ENCODE measurements around the gene GMEB2.
"Not testable (repeated sequence)": the region's sequence is repeated elsewhere in the genome, so short reads cannot be mapped to it uniquely, and the experiment has no call there.

Gene GMEB2

GRCh38 chr20:63641792-63642523 lies 15.1 kb upstream of the GMEB2 start:
- peak; percentile 43 for TF ChIP-seq CTCF (IDR thresholded peaks at IDR 0.05; ENCODE audit: insufficient read depth, low read depth, low read length, missing control alignments)
- peak; percentile 93 for DNase-seq (ENCODE audit: low read depth)
- H3K4me3 ChIP-seq (ENCODE audit: low read length): peak overlapping the region; percentile 41

GRCh38 chr20:63641146-63641791 lies 14.4 kb upstream of the GMEB2 start:
- peak overlapping the region; percentile 41 for H3K4me3 ChIP-seq (ENCODE audit: low read length)
- DNase-seq (ENCODE audit: low read depth): peak; percentile 7
- TF ChIP-seq CTCF (IDR thresholded peaks at IDR 0.05; ENCODE audit: insufficient read depth, low read depth, low read length, missing control alignments): no peak

- not testable (repeated sequence) for DNase-seq (ENCODE audit: low read depth); H3K4me3 ChIP-seq (ENCODE audit: low read length)
These were observed 13.8 kb upstream of the GMEB2 start for GRCh38 chr20:63640686-63641085.

- DNase-seq (ENCODE audit: low read depth): no peak
- no peak for TF ChIP-seq CTCF (IDR thresholded peaks at IDR 0.05; ENCODE audit: insufficient read depth, low read depth, low read length, missing control alignments)
- H3K4me3 ChIP-seq (ENCODE audit: low read length): no peak overlapping the region
These were observed 13.2 kb upstream of the GMEB2 start for GRCh38 chr20:63640086-63640485.

GRCh38 chr20:63639093-63639975 lies 12.4 kb upstream of the GMEB2 start:
- no peak overlapping the region for H3K4me3 ChIP-seq (ENCODE audit: low read length)
- DNase-seq (ENCODE audit: low read depth): no peak
- TF ChIP-seq CTCF (IDR thresholded peaks at IDR 0.05; ENCODE audit: insufficient read depth, low read depth, low read length, missing control alignments): no peak

GRCh38 chr20:63636752-63637628 lies 10.1 kb upstream of the GMEB2 start:
- no peak overlapping the region for H3K4me3 ChIP-seq (ENCODE audit: low read length)
- TF ChIP-seq CTCF (IDR thresholded peaks at IDR 0.05; ENCODE audit: insufficient read depth, low read depth, low read length, missing control alignments): no peak
- DNase-seq (ENCODE audit: low read depth): peak; percentile 15
